C4-2B (cell line): ENCODE measurements around the gene ZNF296.
A peak's percentile ranks its signal among the peaks of the same experiment; 100 is the strongest.

ENCODE experiments used
- H3K27ac ChIP-seq: fragments of 450-650 bp; 2 replicates; pipeline ENCODE4 v1.5.1; 2017
- CTCF ChIP-seq: fragments of 450-650 bp; conservative IDR thresholded peaks from 2 replicates; pipeline ENCODE4 v1.5.1; 2017; ENCODE audit warnings: mild to moderate bottlenecking
- ZFX ChIP-seq: fragments of 450-650 bp; IDR thresholded peaks from 2 replicates; pipeline ENCODE4 v1.6.1; 2017

The ZNF296 gene

GRCh38 chr19:45101806-45102205 lies 25.5 kb upstream of the ZNF296 start:
- no peak for TF ChIP-seq ZFX
- no peak for TF ChIP-seq CTCF
- H3K27ac ChIP-seq, result no peak overlapping the region

- TF ChIP-seq ZFX (no peak), CTCF (no peak)
- no peak overlapping the region for H3K27ac ChIP-seq
Measured at GRCh38 chr19:45100846-45101252, 24.6 kb upstream of the ZNF296 start.

GRCh38 chr19:45100201-45100600 lies 23.9 kb upstream of the ZNF296 start:
- TF ChIP-seq CTCF (no peak), ZFX (no peak)
- H3K27ac ChIP-seq, result no peak overlapping the region

- TF ChIP-seq CTCF (no peak), ZFX (no peak)
- peak overlapping the region; percentile 60; the same call in 1 of the 2 replicates for H3K27ac ChIP-seq
Measured at GRCh38 chr19:45099467-45100191, 23.4 kb upstream of the ZNF296 start.

GRCh38 chr19:45098521-45099466 lies 22.5 kb upstream of the ZNF296 start:
- H3K27ac ChIP-seq, result peak overlapping the region; percentile 60
- TF ChIP-seq CTCF (no peak), ZFX (no peak)

- H3K27ac ChIP-seq, result peak overlapping the region; percentile 60
- TF ChIP-seq ZFX (no peak), CTCF (no peak)
Measured at GRCh38 chr19:45097776-45098520, 21.7 kb upstream of the ZNF296 start.
